Mesendoderm (in vitro differentiated cells): ENCODE results near the gene VSX1.

Source experiments
- DNase-seq: peaks from one replicate; pipeline ENCODE4 v3.0.0; 2013
- H2AK5ac ChIP-seq: 2 replicates; pipeline ENCODE4 v1.6.1; 2013; ENCODE audit warnings: low read length, inconsistent platforms
- H2BK120ac ChIP-seq: 2 replicates; pipeline ENCODE4 v1.6.1; 2013; ENCODE audit warnings: low read depth, mild to moderate bottlenecking, low read length, moderate library complexity, mixed read lengths
- H2BK15ac ChIP-seq: replicated peaks from 2 replicates; pipeline ENCODE4 v1.6.1; 2013; ENCODE audit warnings: low read depth, mild to moderate bottlenecking, moderate library complexity
- H2BK5ac ChIP-seq: 2 replicates; pipeline ENCODE4 v1.6.1; 2013; ENCODE audit warnings: low read length, inconsistent platforms
- H3K18ac ChIP-seq: 2 replicates; pipeline ENCODE4 v1.6.1; 2013; ENCODE audit warnings: mild to moderate bottlenecking, low read length, mixed read lengths
- H3K23ac ChIP-seq: one replicate; pipeline ENCODE4 v1.6.1; 2013; ENCODE audit warnings: low read length
- H3K27ac ChIP-seq: 2 replicates; pipeline ENCODE4 v1.5.1; 2013; ENCODE audit warnings: low read depth, mild to moderate bottlenecking, inconsistent platforms, low read length, moderate library complexity
- H3K27me3 ChIP-seq: 2 replicates; pipeline ENCODE4 v1.6.1; 2013; ENCODE audit warnings: low read length, control low read depth, mild to moderate bottlenecking, inconsistent platforms; ENCODE audit not compliant: insufficient read depth, poor library complexity
- H3K36me3 ChIP-seq: 2 replicates; pipeline ENCODE4 v1.6.1; 2013; ENCODE audit warnings: low read length, inconsistent platforms; ENCODE audit not compliant: control insufficient read depth, insufficient read depth
- H3K4ac ChIP-seq: one replicate; pipeline ENCODE4 v1.6.1; 2013; ENCODE audit warnings: low read depth, mild to moderate bottlenecking, low read length, moderate library complexity
- H3K4me1 ChIP-seq: 2 replicates; pipeline ENCODE4 v1.6.1; 2013; ENCODE audit warnings: low read depth, low read length, inconsistent platforms; ENCODE audit not compliant: control insufficient read depth
- H3K4me2 ChIP-seq: 2 replicates; pipeline ENCODE4 v1.6.1; 2013; ENCODE audit warnings: low read length
- H3K4me3 ChIP-seq: 2 replicates; pipeline ENCODE4 v1.5.1; 2013; ENCODE audit warnings: mild to moderate bottlenecking, low read length
- H3K56ac ChIP-seq: one replicate; pipeline ENCODE4 v1.6.1; 2013; ENCODE audit warnings: low read length
- H3K79me1 ChIP-seq: 2 replicates; pipeline ENCODE4 v1.6.1; 2013; ENCODE audit warnings: low read length, inconsistent platforms
- H3K79me2 ChIP-seq: 2 replicates; pipeline ENCODE4 v1.6.1; 2013; ENCODE audit warnings: mild to moderate bottlenecking, low read length; ENCODE audit not compliant: control insufficient read depth, insufficient read depth
- H3K9ac ChIP-seq: 2 replicates; pipeline ENCODE4 v1.6.1; 2013; ENCODE audit warnings: low read length, inconsistent platforms
- H4K5ac ChIP-seq: one replicate; pipeline ENCODE4 v1.6.1; 2013; ENCODE audit warnings: low read length
- H4K8ac ChIP-seq: one replicate; pipeline ENCODE4 v1.6.1; 2013; ENCODE audit warnings: low read depth, mild to moderate bottlenecking, control low read depth, low read length, moderate library complexity
- WGBS: extraction: QIAGEN DNeasy Blood & Tissue Kit; methylation state at CpG from one replicate; pipeline ENCODE4 v1.1.7; 2013; ENCODE audit warnings: low lambda C conversion rate, missing lambda C conversion rate; ENCODE audit not compliant: insufficient coverage; ENCODE audit errors: extremely low coverage; 5-methylcytosine and 5-hydroxymethylcytosine counted together

Gene VSX1

GRCh38 chr20:25035921-25036320 lies 46.0 kb downstream of the VSX1 start:
- H3K36me3 ChIP-seq: no peaks in the 10 kb centered on the region

GRCh38 chr20:25033924-25034300 lies 48.0 kb downstream of the VSX1 start:
- H2BK15ac ChIP-seq: no peak overlapping the region
- H3K56ac ChIP-seq: no peak overlapping the region
- H3K27me3 ChIP-seq: no peaks in the 10 kb centered on the region
- no peak overlapping the region for H4K8ac ChIP-seq
- no peak overlapping the region for H3K4me2 ChIP-seq
- no CpG with 5 or more reads among the region's 3 CpGs for WGBS
- H4K5ac ChIP-seq: no peak overlapping the region
- H3K4ac ChIP-seq: no peak overlapping the region
- no peak overlapping the region for H2BK5ac ChIP-seq
- DNase-seq: no peak
- no peaks in the 10 kb centered on the region for H3K79me2 ChIP-seq
- H2BK120ac ChIP-seq: no peak overlapping the region
- H3K4me3 ChIP-seq: no peak overlapping the region
- H3K36me3 ChIP-seq: no peaks in the 10 kb centered on the region
- H3K27ac ChIP-seq: no peak overlapping the region
- no peaks in the 10 kb centered on the region for H3K79me1 ChIP-seq
- no peak overlapping the region for H3K23ac ChIP-seq
- no peaks in the 10 kb centered on the region for H3K4me1 ChIP-seq
- H2AK5ac ChIP-seq: no peak overlapping the region
- H3K9ac ChIP-seq: no peak overlapping the region
- no peak overlapping the region for H3K18ac ChIP-seq

More at GRCh38 chr20:25035921-25036320, 46.0 kb downstream of the VSX1 start:
- H3K79me1 ChIP-seq: no peaks in the 10 kb centered on the region
- H3K4me2 ChIP-seq: no peak overlapping the region
- H2BK120ac ChIP-seq: no peak overlapping the region
- no peak overlapping the region for H3K18ac ChIP-seq
- no peak overlapping the region for H3K56ac ChIP-seq
- DNase-seq: no peak
- WGBS: no CpG with 5 or more reads among the region's 4 CpGs
- H4K5ac ChIP-seq: no peak overlapping the region
- no peak overlapping the region for H2AK5ac ChIP-seq
- no peak overlapping the region for H3K23ac ChIP-seq
- H3K79me2 ChIP-seq: no peaks in the 10 kb centered on the region
- no peak overlapping the region for H2BK5ac ChIP-seq
- no peak overlapping the region for H3K4me3 ChIP-seq
- no peak overlapping the region for H3K9ac ChIP-seq
- H4K8ac ChIP-seq: no peak overlapping the region
- no peaks in the 10 kb centered on the region for H3K27me3 ChIP-seq
- H3K4me1 ChIP-seq: no peaks in the 10 kb centered on the region
- no peak overlapping the region for H3K27ac ChIP-seq
- no peak overlapping the region for H3K4ac ChIP-seq
- H2BK15ac ChIP-seq: no peak overlapping the region

- no peak overlapping the region for H4K8ac ChIP-seq
- WGBS: no CpG with 5 or more reads among the region's 6 CpGs
- H3K27ac ChIP-seq: no peak overlapping the region
- H2BK15ac ChIP-seq: no peak overlapping the region
- H3K4me2 ChIP-seq: no peak overlapping the region
- H3K18ac ChIP-seq: no peak overlapping the region
- H3K4ac ChIP-seq: no peak overlapping the region
- H2BK5ac ChIP-seq: no peak overlapping the region
- no peak overlapping the region for H3K9ac ChIP-seq
- no peaks in the 10 kb centered on the region for H3K36me3 ChIP-seq
- H3K79me2 ChIP-seq: no peaks in the 10 kb centered on the region
- no peaks in the 10 kb centered on the region for H3K4me1 ChIP-seq
- H3K23ac ChIP-seq: no peak overlapping the region
- H3K56ac ChIP-seq: no peak overlapping the region
- no peak overlapping the region for H3K4me3 ChIP-seq
- no peak overlapping the region for H4K5ac ChIP-seq
- no peak overlapping the region for H2AK5ac ChIP-seq
- DNase-seq: no peak
- H3K79me1 ChIP-seq: no peaks in the 10 kb centered on the region
- no peak overlapping the region for H2BK120ac ChIP-seq
- no peaks in the 10 kb centered on the region for H3K27me3 ChIP-seq
These were observed 48.5 kb downstream of the VSX1 start for GRCh38 chr20:25033265-25033923.

- no peak overlapping the region for H3K27ac ChIP-seq
- H3K79me1 ChIP-seq: no peaks in the 10 kb centered on the region
- DNase-seq: peak; percentile 6
- no peaks in the 10 kb centered on the region for H3K36me3 ChIP-seq
- no peak overlapping the region for H4K8ac ChIP-seq
- H2AK5ac ChIP-seq: no peak overlapping the region
- no peaks in the 10 kb centered on the region for H3K4me1 ChIP-seq
- no peak overlapping the region for H4K5ac ChIP-seq
- no peak overlapping the region for H3K4me2 ChIP-seq
- no peak overlapping the region for H2BK5ac ChIP-seq
- H3K4ac ChIP-seq: no peak overlapping the region
- H3K79me2 ChIP-seq: no peaks in the 10 kb centered on the region
- no peaks in the 10 kb centered on the region for H3K27me3 ChIP-seq
- H3K23ac ChIP-seq: no peak overlapping the region
- H2BK15ac ChIP-seq: no peak overlapping the region
- H2BK120ac ChIP-seq: no peak overlapping the region
- H3K56ac ChIP-seq: no peak overlapping the region
- no peak overlapping the region for H3K4me3 ChIP-seq
- WGBS: no CpG with 5 or more reads among the region's 29 CpGs
- no peak overlapping the region for H3K9ac ChIP-seq
- no peak overlapping the region for H3K18ac ChIP-seq
These were observed 49.3 kb downstream of the VSX1 start for GRCh38 chr20:25032478-25033264.

- no CpG with 5 or more reads among the region's 16 CpGs for WGBS
- Histone ChIP-seq H3K4me3 (no peak overlapping the region), H2AK5ac (no peak overlapping the region), H2BK120ac (no peak overlapping the region), H2BK15ac (no peak overlapping the region), H4K8ac (no peak overlapping the region), H3K4ac (no peak overlapping the region), H3K18ac (no peak overlapping the region), H3K4me2 (no peak overlapping the region), H3K9ac (no peak overlapping the region), H3K56ac (no peak overlapping the region), H3K36me3 (no peaks in the 10 kb centered on the region), H3K27me3 (no peaks in the 10 kb centered on the region), H3K79me1 (no peaks in the 10 kb centered on the region), H3K79me2 (no peaks in the 10 kb centered on the region), H4K5ac (no peak overlapping the region), H3K23ac (no peak overlapping the region), H2BK5ac (no peak overlapping the region), H3K4me1 (no peaks in the 10 kb centered on the region), H3K27ac (no peak overlapping the region)
- DNase-seq: no peak
These were observed 49.9 kb downstream of the VSX1 start for GRCh38 chr20:25032065-25032477.
